SK-N-SH (cell line): ENCODE data around the gene PAK1. TPM values are rescaled to one million over a fixed set of nuclear protein-coding genes. Genes with fewer than 3 reads are reported as not detected.

Experiments used
- CTCF ChIA-PET: fragments of 300-600, 350-600 bp; formaldehyde crosslinking; extraction: SDS; loops from one replicate; lab custom pipeline; 2021; lab: Yijun Ruan, JAX
- POLR2A ChIA-PET: fragments of 350-600 bp; sonication (Branson Sonifier 250); formaldehyde crosslinking; extraction: SDS; loops from one replicate; lab custom pipeline; 2020; ENCODE audit warnings: antibody characterized with exemption, inconsistent platforms; lab: Yijun Ruan, JAX
- DNase-seq: peaks from one replicate; pipeline ENCODE4 v3.0.0; 2012
- H2AFZ ChIP-seq: fragments of 200-600 bp; sonication (generic); 2 replicates; pipeline ENCODE4 v1.8.1; 2016; ENCODE audit warnings: antibody characterized with exemption, mild to moderate bottlenecking, low read depth
- H3F3A ChIP-seq: fragments of 200-600 bp; sonication (generic); replicated peaks from 2 replicates; pipeline ENCODE3; 2016; ENCODE audit warnings: antibody characterized with exemption, mild to moderate bottlenecking; ENCODE audit not compliant: insufficient read depth
- H3K27ac ChIP-seq, 2 experiments: fragments of 200-500 bp in 1 of 2; fragments of 200-600 bp in 1 of 2; sonication (Bioruptor generic) in 1 of 2; sonication (generic), shearing (Covaris generic) in 1 of 2; 2 replicates each; pipeline versions ENCODE4 v1.5.1 to v1.6.1; 2014 to 2016; ENCODE audit warnings: low read depth in 2 of 2, inconsistent platforms in 1 of 2, low read length in 1 of 2, mild to moderate bottlenecking in 1 of 2, mixed read lengths in 1 of 2
- H3K27me3 ChIP-seq: fragments of 200-600 bp; sonication (generic), shearing (Covaris generic); 2 replicates; pipeline ENCODE4 v1.6.1; 2016; ENCODE audit warnings: mixed run types; ENCODE audit not compliant: insufficient read depth
- H3K36me3 ChIP-seq, 2 experiments: fragments of 200-500 bp in 1 of 2; fragments of 200-600 bp in 1 of 2; sonication (Bioruptor generic) in 1 of 2; sonication (generic) in 1 of 2; replicated peaks in 1 of 2; 2 replicates each; pipeline versions ENCODE3 to v1.5.1; 2014 to 2016; ENCODE audit warnings: low read length in 1 of 2, mild to moderate bottlenecking in 1 of 2; ENCODE audit not compliant: insufficient read depth in 2 of 2, control insufficient read depth in 1 of 2
- H3K4me1 ChIP-seq, 2 experiments: fragments of 200-500 bp in 1 of 2; fragments of 200-600 bp in 1 of 2; sonication (Bioruptor generic) in 1 of 2; sonication (generic), shearing (Covaris generic) in 1 of 2; 2 replicates each; pipeline versions ENCODE4 v1.5.1 to v1.6.1; 2014 to 2016; ENCODE audit warnings: low read depth in 1 of 2, low read length in 1 of 2, mixed run types in 1 of 2; ENCODE audit not compliant: insufficient read depth in 2 of 2, control insufficient read depth in 1 of 2
- H3K4me2 ChIP-seq: fragments of 200-600 bp; sonication (generic), shearing (Covaris generic); 2 replicates; pipeline ENCODE4 v1.6.1; 2017; ENCODE audit warnings: mixed run types
- H3K4me3 ChIP-seq, 2 experiments: fragments of 200-500 bp in 1 of 2; fragments of 200-600 bp in 1 of 2; sonication (Bioruptor generic) in 1 of 2; sonication (generic), shearing (Covaris generic) in 1 of 2; 2 replicates each; pipeline versions ENCODE4 v1.5.1 to v1.8.1; 2014 to 2016; ENCODE audit warnings: low read depth in 2 of 2, inconsistent platforms in 1 of 2, low read length in 1 of 2, mild to moderate bottlenecking in 1 of 2, mixed read lengths in 1 of 2, moderate library complexity in 1 of 2
- H3K79me2 ChIP-seq: fragments of 200-600 bp; sonication (generic); 2 replicates; pipeline ENCODE4 v1.8.1; 2017; ENCODE audit warnings: mild to moderate bottlenecking; ENCODE audit not compliant: insufficient read depth
- H3K9ac ChIP-seq: fragments of 200-600 bp; sonication (generic); 2 replicates; pipeline ENCODE4 v1.6.1; 2017; ENCODE audit warnings: mixed run types
- H3K9me2 ChIP-seq: fragments of 200-600 bp; sonication (generic); 2 replicates; pipeline ENCODE4 v1.6.1; 2017; ENCODE audit warnings: mixed run types
- H3K9me3 ChIP-seq: fragments of 200-600 bp; sonication (generic); 2 replicates; pipeline ENCODE4 v1.6.1; 2017; ENCODE audit warnings: mixed run types, mild to moderate bottlenecking, moderate library complexity
- H4K20me1 ChIP-seq: fragments of 200-600 bp; sonication (generic); 2 replicates; pipeline ENCODE4 v1.6.1; 2017; ENCODE audit warnings: mild to moderate bottlenecking, mixed run types; ENCODE audit not compliant: insufficient read depth
- CHD2 ChIP-seq: fragments of 150-350 bp; IDR thresholded peaks from 2 replicates; pipeline ENCODE4 v1.6.1; 2018; ENCODE audit warnings: low read length; ENCODE audit not compliant: partially characterized antibody
- ELF1 ChIP-seq: IDR thresholded peaks from 2 replicates; pipeline ENCODE4 v1.4.0; 2012
- EP300 ChIP-seq, 2 experiments: IDR thresholded peaks; 2 replicates each; pipeline versions ENCODE4 v1.4.0 to v1.6.1; 2012; ENCODE audit warnings: borderline replicate concordance in 1 of 2, low read depth in 1 of 2, low read length in 1 of 2
- FOSL2 ChIP-seq: IDR thresholded peaks from 2 replicates; pipeline ENCODE4 v1.4.0; 2012; ENCODE audit warnings: low read depth, mild to moderate bottlenecking, moderate library complexity, borderline replicate concordance
- FOXM1 ChIP-seq: IDR thresholded peaks from 2 replicates; pipeline ENCODE4 v1.4.0; 2012; ENCODE audit warnings: low read depth, mild to moderate bottlenecking
- GABPA ChIP-seq: IDR thresholded peaks from 2 replicates; pipeline ENCODE4 v1.4.0; 2012; ENCODE audit warnings: low read depth, mild to moderate bottlenecking
- GATA2 ChIP-seq: sonication (generic); formaldehyde crosslinking; IDR thresholded peaks from 2 replicates; pipeline ENCODE4 v1.5.0; 2020; ENCODE audit warnings: mild to moderate bottlenecking, missing genetic modification reagents
- JUND ChIP-seq: IDR thresholded peaks from 2 replicates; pipeline ENCODE4 v1.4.0; 2012
- MXI1 ChIP-seq: IDR thresholded peaks from 2 replicates; pipeline ENCODE4 v1.6.1; 2012; ENCODE audit warnings: mild to moderate bottlenecking, low read depth, low read length, improper control_type of control experiment
- NFIC ChIP-seq: IDR thresholded peaks from 2 replicates; pipeline ENCODE4 v1.4.0; 2012; ENCODE audit warnings: borderline replicate concordance
- RAD21 ChIP-seq: IDR thresholded peaks from 2 replicates; pipeline ENCODE4 v1.6.1; 2012; ENCODE audit warnings: mild to moderate bottlenecking, low read length
- RCOR1 ChIP-seq: fragments of 150-350 bp; IDR thresholded peaks from 2 replicates; pipeline ENCODE4 v1.6.1; 2017; ENCODE audit warnings: antibody characterized with exemption, low read length
- RFX5 ChIP-seq: IDR thresholded peaks from 2 replicates; pipeline ENCODE4 v1.6.1; 2012; ENCODE audit warnings: mild to moderate bottlenecking, improper control_type of control experiment, low read length
- RXRA ChIP-seq: IDR thresholded peaks from 2 replicates; pipeline ENCODE4 v1.4.0; 2012; ENCODE audit warnings: low read depth, mild to moderate bottlenecking, borderline replicate concordance
- TAF1 ChIP-seq: IDR thresholded peaks from 2 replicates; pipeline ENCODE4 v1.6.1; 2012; ENCODE audit warnings: low read depth, mild to moderate bottlenecking, low read length, moderate library complexity, borderline replicate concordance
- TEAD4 ChIP-seq: IDR thresholded peaks from 2 replicates; pipeline ENCODE4 v1.4.0; 2012; ENCODE audit warnings: mild to moderate bottlenecking, borderline replicate concordance; ENCODE audit not compliant: insufficient read depth
- YY1 ChIP-seq: IDR thresholded peaks from 2 replicates; pipeline ENCODE4 v1.4.0; 2012; ENCODE audit warnings: low read depth, mild to moderate bottlenecking
- WGBS: methylation state at CpG from one replicate; pipeline ENCODE4 v1.1.6; 2017; ENCODE audit warnings: low lambda C conversion rate; 5-methylcytosine and 5-hydroxymethylcytosine counted together
- polyA plus RNA-seq, 3 experiments: library from polyadenylated mRNA; depleted of rRNA; stranded (reverse); fragments of >200 nt; gene quantifications; 2 replicates each; pipeline ENCODE4 v1.2.3, GENCODE V29; 2012
- TF ChIP-seq, protein P1 (sequence below): IDR thresholded peaks from 2 replicates; pipeline ENCODE4; 2012
- TF ChIP-seq, protein P2 (sequence below): fragments of 150-350 bp; IDR thresholded peaks from 2 replicates; pipeline ENCODE4 v1.6.1; 2017; ENCODE audit warnings: antibody characterized with exemption, low read length, low read depth, borderline replicate concordance
- TF ChIP-seq, protein P3 (sequence below): IDR thresholded peaks from 2 replicates; pipeline ENCODE4 v1.4.0; 2012; ENCODE audit warnings: low read depth
- TF ChIP-seq, protein P4 (sequence below): fragments of 150-350 bp; IDR thresholded peaks from 2 replicates; pipeline ENCODE4 v1.6.1; 2016; ENCODE audit warnings: mild to moderate bottlenecking, low read depth, low read length
- TF ChIP-seq, protein P5 (sequence below): IDR thresholded peaks from 2 replicates; pipeline ENCODE4 v1.4.0; 2012; ENCODE audit warnings: low read depth, borderline replicate concordance

Gene PAK1
- polyA plus RNA-seq, 1 of the 3 experiments (the other 2 are of a cell fraction) = 17.9 TPM

DNA sequence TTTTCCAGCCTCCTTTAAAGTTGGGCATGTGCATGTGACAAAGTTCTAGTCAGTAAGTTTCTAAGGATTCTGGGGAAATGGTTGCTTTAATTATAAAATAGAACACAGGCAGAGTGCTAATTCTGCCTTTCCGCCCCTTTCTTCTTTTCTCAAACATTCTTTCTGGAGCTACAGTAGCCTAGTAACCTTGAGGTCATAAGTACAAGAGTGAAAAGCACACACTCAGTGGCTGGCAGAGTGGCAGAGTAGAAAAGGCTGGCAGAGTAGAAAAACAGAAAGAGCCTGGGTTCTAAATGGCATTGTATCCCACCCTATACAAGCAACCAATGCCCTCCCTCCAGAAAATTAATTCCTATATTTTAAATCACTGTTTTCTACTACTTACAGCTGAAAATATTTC is 51.2 kb downstream of the PAK1 start:
- no peak overlapping the region for H2AFZ ChIP-seq
- TF ChIP-seq, protein P1, sequence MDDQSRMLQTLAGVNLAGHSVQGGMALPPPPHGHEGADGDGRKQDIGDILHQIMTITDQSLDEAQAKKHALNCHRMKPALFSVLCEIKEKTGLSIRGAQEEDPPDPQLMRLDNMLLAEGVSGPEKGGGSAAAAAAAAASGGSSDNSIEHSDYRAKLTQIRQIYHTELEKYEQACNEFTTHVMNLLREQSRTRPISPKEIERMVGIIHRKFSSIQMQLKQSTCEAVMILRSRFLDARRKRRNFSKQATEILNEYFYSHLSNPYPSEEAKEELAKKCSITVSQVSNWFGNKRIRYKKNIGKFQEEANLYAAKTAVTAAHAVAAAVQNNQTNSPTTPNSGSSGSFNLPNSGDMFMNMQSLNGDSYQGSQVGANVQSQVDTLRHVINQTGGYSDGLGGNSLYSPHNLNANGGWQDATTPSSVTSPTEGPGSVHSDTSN = no peak
- TF ChIP-seq, protein P2, sequence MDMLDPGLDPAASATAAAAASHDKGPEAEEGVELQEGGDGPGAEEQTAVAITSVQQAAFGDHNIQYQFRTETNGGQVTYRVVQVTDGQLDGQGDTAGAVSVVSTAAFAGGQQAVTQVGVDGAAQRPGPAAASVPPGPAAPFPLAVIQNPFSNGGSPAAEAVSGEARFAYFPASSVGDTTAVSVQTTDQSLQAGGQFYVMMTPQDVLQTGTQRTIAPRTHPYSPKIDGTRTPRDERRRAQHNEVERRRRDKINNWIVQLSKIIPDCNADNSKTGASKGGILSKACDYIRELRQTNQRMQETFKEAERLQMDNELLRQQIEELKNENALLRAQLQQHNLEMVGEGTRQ = no peak
- TF ChIP-seq RFX5 (no peak), EP300 (IDR thresholded peaks at IDR 0.05; ENCODE audit: borderline replicate concordance in 1 of 2, low read depth in 1 of 2, low read length in 1 of 2) (no peak), FOSL2 (no peak), MXI1 (no peak), RXRA (no peak), TEAD4 (no peak)
- no peak overlapping the region for H3K27ac ChIP-seq
- H3K9me3 ChIP-seq = no peaks in the 10 kb centered on the region
- H3K9ac ChIP-seq = no peak overlapping the region
- 93% methylated on average over 1 of the region's 1 CpG for WGBS
- no peaks in the 10 kb centered on the region for H3K27me3 ChIP-seq
- POLR2A ChIA-PET = no interaction called here
- no peaks in the 10 kb centered on the region for H3F3A ChIP-seq
- no peak overlapping the region for H3K4me3 ChIP-seq
- H3K4me2 ChIP-seq = no peak overlapping the region
- CTCF ChIA-PET = no interaction called here
- H3K79me2 ChIP-seq = no peaks in the 10 kb centered on the region
- DNase-seq = no peak
- H3K9me2 ChIP-seq = no peaks in the 10 kb centered on the region
- H4K20me1 ChIP-seq = no peaks in the 10 kb centered on the region
- no peaks in the 10 kb centered on the region for H3K36me3 ChIP-seq
- H3K4me1 ChIP-seq = peaks cover 0 to 8% of the 10 kb centered on the region in 2 experiments; a peak in 2 of 4 replicates

DNA sequence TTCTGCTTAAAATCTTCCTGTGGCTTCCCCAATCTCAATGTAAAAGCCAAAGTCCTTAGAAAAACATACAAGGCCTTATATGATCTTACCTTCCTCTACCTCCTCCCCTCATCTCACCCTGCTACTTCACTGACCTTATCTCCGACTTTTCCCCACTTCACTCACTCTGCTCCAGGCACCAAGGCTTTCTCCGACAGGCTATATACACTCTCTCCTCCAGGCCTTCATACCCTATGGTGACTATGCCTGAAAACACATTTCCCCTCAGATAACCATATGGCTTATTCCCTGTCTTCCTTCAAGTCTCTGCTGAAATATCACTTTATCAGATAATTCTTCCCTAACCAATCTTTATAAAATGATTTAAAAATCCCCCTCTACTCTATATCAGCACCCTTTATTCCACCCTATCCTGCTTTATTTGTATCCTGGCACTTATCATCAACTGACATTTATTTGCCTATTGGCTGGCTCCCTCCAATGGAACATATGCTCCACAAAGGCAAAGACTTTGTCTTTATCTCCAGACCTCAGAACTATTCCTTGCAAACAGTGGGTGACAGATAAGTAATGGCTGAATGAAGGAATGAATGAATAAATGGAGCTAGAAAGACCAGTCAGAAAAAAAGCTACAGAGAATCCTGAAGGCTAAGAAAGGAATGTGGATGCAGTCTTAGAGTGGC is 52.7 kb downstream of the PAK1 start:
- WGBS = 87% methylated on average over 2 of the region's 2 CpGs
- TF ChIP-seq CHD2 (no peak), NFIC (no peak), FOXM1 (no peak), FOSL2 (no peak), GATA2 (no peak), GABPA (no peak), ELF1 (no peak), JUND (no peak), TEAD4 (no peak), RFX5 (no peak), TAF1 (no peak), YY1 (no peak), RAD21 (no peak), MXI1 (no peak), RCOR1 (no peak)
- TF ChIP-seq, protein P3, sequence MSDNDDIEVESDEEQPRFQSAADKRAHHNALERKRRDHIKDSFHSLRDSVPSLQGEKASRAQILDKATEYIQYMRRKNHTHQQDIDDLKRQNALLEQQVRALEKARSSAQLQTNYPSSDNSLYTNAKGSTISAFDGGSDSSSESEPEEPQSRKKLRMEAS = no peak
- TF ChIP-seq, protein P4, sequence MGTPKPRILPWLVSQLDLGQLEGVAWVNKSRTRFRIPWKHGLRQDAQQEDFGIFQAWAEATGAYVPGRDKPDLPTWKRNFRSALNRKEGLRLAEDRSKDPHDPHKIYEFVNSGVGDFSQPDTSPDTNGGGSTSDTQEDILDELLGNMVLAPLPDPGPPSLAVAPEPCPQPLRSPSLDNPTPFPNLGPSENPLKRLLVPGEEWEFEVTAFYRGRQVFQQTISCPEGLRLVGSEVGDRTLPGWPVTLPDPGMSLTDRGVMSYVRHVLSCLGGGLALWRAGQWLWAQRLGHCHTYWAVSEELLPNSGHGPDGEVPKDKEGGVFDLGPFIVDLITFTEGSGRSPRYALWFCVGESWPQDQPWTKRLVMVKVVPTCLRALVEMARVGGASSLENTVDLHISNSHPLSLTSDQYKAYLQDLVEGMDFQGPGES = no peak
- TF ChIP-seq, protein P5, sequence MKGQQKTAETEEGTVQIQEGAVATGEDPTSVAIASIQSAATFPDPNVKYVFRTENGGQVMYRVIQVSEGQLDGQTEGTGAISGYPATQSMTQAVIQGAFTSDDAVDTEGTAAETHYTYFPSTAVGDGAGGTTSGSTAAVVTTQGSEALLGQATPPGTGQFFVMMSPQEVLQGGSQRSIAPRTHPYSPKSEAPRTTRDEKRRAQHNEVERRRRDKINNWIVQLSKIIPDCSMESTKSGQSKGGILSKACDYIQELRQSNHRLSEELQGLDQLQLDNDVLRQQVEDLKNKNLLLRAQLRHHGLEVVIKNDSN = no peak
- no peak overlapping the region for H3K4me3 ChIP-seq
- no peak overlapping the region for H3K27ac ChIP-seq
- no peaks in the 10 kb centered on the region for H3K36me3 ChIP-seq
- H3K9me3 ChIP-seq = no peaks in the 10 kb centered on the region
- H2AFZ ChIP-seq = no peak overlapping the region
- no peak overlapping the region for H3K9ac ChIP-seq
- no peaks in the 10 kb centered on the region for H3K9me2 ChIP-seq
- DNase-seq = no peak
- ChIA-PET POLR2A (no interaction called here), CTCF (interaction anchor here (1.0 kb wide), 1 partner anchor 233 kb away, joined by 3 read pairs; no protein-coding TSS in a partner anchor)
- H4K20me1 ChIP-seq = no peaks in the 10 kb centered on the region
- no peaks in the 10 kb centered on the region for H3F3A ChIP-seq
- no peaks in the 10 kb centered on the region for H3K79me2 ChIP-seq
- no peaks in the 10 kb centered on the region for H3K27me3 ChIP-seq
- no peak overlapping the region for H3K4me2 ChIP-seq
- peaks cover 0 to 8% of the 10 kb centered on the region in 2 experiments; a peak in 2 of 4 replicates for H3K4me1 ChIP-seq
